ENCODE results near the gene LAMB4.

- TF ChIP-seq POLR2A (IDR thresholded peaks at IDR 0.05) (no peak), CTCF (IDR thresholded peaks at IDR 0.05) (no peak)
Measured at GRCh38 chr7:108157606-108158335, 27.6 kb upstream of the LAMB4 start.
